Suprapubic skin (tissue), 4 donors: Measurements from ENCODE around the gene ADD2. TPM values are rescaled to one million over a fixed set of nuclear protein-coding genes. Genes with fewer than 3 reads are reported as not detected.

Experiments
- DNase-seq, 2 donors: peaks; one replicate each; pipeline ENCODE4 v3.0.0-alpha.2; 2019; ENCODE audit warnings: low spot score in 2 of 2
- H3K27ac ChIP-seq: fragments of 200-600 bp; sonication (generic); one replicate; pipeline ENCODE4 v1.5.1; 2019
- H3K27me3 ChIP-seq: fragments of 200-600 bp; sonication (generic); one replicate; pipeline ENCODE4 v1.5.1; 2019
- H3K36me3 ChIP-seq: fragments of 200-600 bp; sonication (generic); one replicate; pipeline ENCODE4 v1.5.1; 2019
- H3K4me1 ChIP-seq: fragments of 200-600 bp; sonication (generic); one replicate; pipeline ENCODE4 v1.5.1; 2019
- H3K4me3 ChIP-seq: fragments of 200-600 bp; sonication (generic); one replicate; pipeline ENCODE4 v1.5.1; 2019; ENCODE audit warnings: mild to moderate bottlenecking
- H3K9me3 ChIP-seq: fragments of 200-600 bp; sonication (generic); one replicate; pipeline ENCODE4 v1.5.1; 2019
- EP300 ChIP-seq: sonication (generic); formaldehyde crosslinking; IDR thresholded peaks from one replicate; pipeline ENCODE4 v1.6.1; 2017; ENCODE audit warnings: antibody characterized with exemption
- POLR2A ChIP-seq, 2 donors: fragments of 450-650 bp; IDR thresholded peaks; one replicate each; pipeline ENCODE4 v1.6.1; 2017; ENCODE audit warnings: antibody characterized with exemption in 2 of 2, mild to moderate bottlenecking in 2 of 2, moderate library complexity in 2 of 2
- POLR2AphosphoS5 ChIP-seq, 3 donors: sonication (generic); formaldehyde crosslinking; IDR thresholded peaks; one replicate each; pipeline ENCODE4 v1.6.1; 2017; ENCODE audit warnings: antibody characterized with exemption in 3 of 3
- WGBS: methylation state at CpG from one replicate; pipeline ENCODE4 v1.1.5; 2018; 5-methylcytosine and 5-hydroxymethylcytosine counted together
- total RNA-seq, 4 donors: library from RNA; depleted of rRNA; stranded (reverse); fragments of >200 nt; gene quantifications; one replicate each; pipeline ENCODE4 v1.1.0, GENCODE V29; 2016
- TF ChIP-seq, protein P1 (sequence below), 2 donors: fragments of 200-600 bp in 1 of 2; fragments of 450-650 bp in 1 of 2; sonication (generic) in 1 of 2; IDR thresholded peaks; one replicate each; pipeline ENCODE4 v1.5.1; 2016 to 2019; ENCODE audit warnings: antibody characterized with exemption in 2 of 2, mild to moderate bottlenecking in 1 of 2, moderate library complexity in 1 of 2

Gene ADD2
- total RNA-seq, 4 donors from 2014 or later: 1.4 to 2.3 (median 1.5) TPM

DNA sequence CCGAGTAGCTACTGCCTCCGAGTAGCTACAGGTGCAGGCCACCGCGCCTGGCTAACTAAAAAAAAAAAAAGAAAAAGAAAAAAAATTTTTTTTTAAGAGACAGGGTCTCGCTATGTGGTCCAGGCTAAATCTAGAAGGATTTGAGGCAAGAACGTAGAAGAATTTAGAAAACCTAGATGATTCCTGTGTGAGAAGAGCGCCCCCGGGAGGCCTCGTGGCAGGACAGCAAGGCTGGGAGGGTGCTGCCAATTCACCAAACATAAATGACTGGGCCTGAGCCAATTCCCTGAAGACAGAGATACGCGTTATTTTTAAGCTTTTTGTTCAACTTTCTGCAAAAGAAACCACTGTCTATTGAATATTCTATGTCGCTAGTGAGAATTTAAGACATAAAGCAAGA is 124.3 kb downstream of the ADD2 start:
- no peak for DNase-seq
- Histone ChIP-seq H3K4me1 (no peaks in the 10 kb centered on the region), H3K27me3 (peaks cover 7% of the 10 kb centered on the region), H3K9me3 (no peaks in the 10 kb centered on the region), H3K4me3 (no peak overlapping the region), H3K27ac (no peak overlapping the region), H3K36me3 (no peaks in the 10 kb centered on the region)
- TF ChIP-seq EP300: no peak
- TF ChIP-seq, protein P1, sequence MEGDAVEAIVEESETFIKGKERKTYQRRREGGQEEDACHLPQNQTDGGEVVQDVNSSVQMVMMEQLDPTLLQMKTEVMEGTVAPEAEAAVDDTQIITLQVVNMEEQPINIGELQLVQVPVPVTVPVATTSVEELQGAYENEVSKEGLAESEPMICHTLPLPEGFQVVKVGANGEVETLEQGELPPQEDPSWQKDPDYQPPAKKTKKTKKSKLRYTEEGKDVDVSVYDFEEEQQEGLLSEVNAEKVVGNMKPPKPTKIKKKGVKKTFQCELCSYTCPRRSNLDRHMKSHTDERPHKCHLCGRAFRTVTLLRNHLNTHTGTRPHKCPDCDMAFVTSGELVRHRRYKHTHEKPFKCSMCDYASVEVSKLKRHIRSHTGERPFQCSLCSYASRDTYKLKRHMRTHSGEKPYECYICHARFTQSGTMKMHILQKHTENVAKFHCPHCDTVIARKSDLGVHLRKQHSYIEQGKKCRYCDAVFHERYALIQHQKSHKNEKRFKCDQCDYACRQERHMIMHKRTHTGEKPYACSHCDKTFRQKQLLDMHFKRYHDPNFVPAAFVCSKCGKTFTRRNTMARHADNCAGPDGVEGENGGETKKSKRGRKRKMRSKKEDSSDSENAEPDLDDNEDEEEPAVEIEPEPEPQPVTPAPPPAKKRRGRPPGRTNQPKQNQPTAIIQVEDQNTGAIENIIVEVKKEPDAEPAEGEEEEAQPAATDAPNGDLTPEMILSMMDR (IDR thresholded peaks at IDR 0.05): peak in 1 of 2 donors; percentile 39
- WGBS: 59% methylated on average over 12 of the region's 12 CpGs

DNA sequence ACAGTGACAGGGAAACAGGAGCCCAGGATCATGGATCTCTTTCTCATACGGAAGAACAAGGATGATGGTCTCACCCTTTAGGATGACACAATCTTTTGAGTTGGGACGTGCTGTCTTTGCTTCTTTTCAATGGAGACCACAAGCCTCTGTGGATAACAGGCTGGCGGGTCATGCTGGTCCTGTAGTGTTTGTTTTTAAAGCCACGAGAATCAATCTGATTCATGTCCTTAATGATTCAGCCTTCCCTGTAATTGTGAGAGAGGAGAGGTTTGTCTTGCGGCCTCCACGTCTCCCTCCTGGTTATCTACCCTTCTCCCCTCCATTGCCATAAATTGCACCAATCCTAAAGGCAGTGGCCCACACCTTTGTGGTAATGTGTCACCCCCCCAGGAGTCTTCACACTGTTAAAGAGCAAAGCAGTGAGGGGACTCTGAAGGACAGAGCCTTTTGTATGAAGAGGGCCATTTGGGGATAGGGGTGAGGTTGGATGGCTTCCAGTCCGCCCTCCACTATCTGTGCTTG is 126.7 kb downstream of the ADD2 start:
- TF ChIP-seq POLR2AphosphoS5 (IDR thresholded peaks at IDR 0.05): no peak
- no peak for TF ChIP-seq EP300
- TF ChIP-seq, protein P1 (IDR thresholded peaks at IDR 0.05): no peak
- WGBS: 77% methylated on average over 7 of the region's 7 CpGs
- Histone ChIP-seq H3K27ac (no peak overlapping the region), H3K4me1 (no peaks in the 10 kb centered on the region), H3K36me3 (no peaks in the 10 kb centered on the region), H3K9me3 (no peaks in the 10 kb centered on the region), H3K4me3 (no peak overlapping the region), H3K27me3 (peaks cover 3% of the 10 kb centered on the region)
- no peak for DNase-seq

DNA sequence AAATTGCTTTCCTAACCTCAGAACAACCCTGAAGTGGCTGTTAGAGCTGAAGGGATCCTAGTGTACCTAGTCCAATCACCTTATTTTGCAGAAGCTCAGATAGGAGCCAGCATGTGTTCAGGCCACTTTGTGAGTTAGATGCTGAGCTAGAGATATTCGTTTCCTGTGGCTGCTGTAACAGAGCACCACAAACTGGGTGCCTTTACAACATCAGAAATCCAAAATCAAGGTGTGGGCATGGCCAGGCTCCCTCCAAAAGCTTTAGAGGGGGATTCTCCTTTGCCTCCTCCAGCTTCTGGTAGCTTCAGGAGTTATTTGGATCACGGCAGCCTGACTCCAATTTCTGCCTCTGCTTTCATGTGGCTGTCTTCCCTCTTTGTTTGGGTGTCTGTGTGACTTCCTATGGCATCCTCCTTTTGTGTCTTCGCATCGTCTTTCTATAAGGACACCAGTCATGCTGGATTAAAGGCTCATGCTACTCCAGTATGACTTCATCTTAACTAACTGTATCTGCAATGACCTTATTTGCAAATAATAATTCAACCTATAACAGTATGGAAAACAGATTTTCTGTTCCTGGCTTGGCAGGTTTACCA is 128.1 kb downstream of the ADD2 start:
- TF ChIP-seq POLR2A (IDR thresholded peaks at IDR 0.05): no peak
- TF ChIP-seq POLR2AphosphoS5 (IDR thresholded peaks at IDR 0.05): no peak
- no peak for TF ChIP-seq EP300
- TF ChIP-seq, protein P1 (IDR thresholded peaks at IDR 0.05): no peak
- no peak for DNase-seq
- H3K36me3 ChIP-seq: no peaks in the 10 kb centered on the region
- H3K9me3 ChIP-seq: no peaks in the 10 kb centered on the region
- no peaks in the 10 kb centered on the region for H3K4me1 ChIP-seq
- no peak overlapping the region for H3K4me3 ChIP-seq
- peaks cover 3% of the 10 kb centered on the region for H3K27me3 ChIP-seq
- no peak overlapping the region for H3K27ac ChIP-seq
- 64% methylated on average over 4 of the region's 4 CpGs for WGBS

DNA sequence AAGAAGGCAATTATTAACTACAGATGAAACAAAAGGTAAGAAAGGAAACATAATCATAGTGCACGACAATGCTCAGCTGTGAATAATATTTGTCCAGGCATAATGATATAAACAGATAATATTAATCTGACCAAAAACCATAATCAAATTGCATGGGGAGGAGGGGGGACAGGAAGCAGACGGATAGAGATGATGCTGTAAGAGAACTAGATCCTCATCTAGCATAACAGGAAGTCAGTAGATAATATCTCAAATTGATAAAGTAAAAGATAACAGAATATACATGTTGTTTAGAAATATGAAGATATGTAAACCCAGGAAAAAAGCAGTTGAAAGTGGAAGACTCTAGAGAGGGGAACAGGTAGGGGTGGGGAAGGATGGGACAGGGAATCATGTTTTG is 129.4 kb downstream of the ADD2 start:
- Histone ChIP-seq H3K9me3 (peaks cover 7% of the 10 kb centered on the region), H3K27me3 (peaks cover 3% of the 10 kb centered on the region), H3K36me3 (no peaks in the 10 kb centered on the region), H3K4me1 (no peaks in the 10 kb centered on the region), H3K27ac (no peak overlapping the region), H3K4me3 (no peak overlapping the region)
- whole genome bisulfite sequencing: 72% methylated on average over 2 of the region's 2 CpGs
- TF ChIP-seq, protein P1 (IDR thresholded peaks at IDR 0.05): no peak
- no peak for TF ChIP-seq EP300
- no peak for TF ChIP-seq POLR2A (IDR thresholded peaks at IDR 0.05)
- DNase-seq: no peak

DNA sequence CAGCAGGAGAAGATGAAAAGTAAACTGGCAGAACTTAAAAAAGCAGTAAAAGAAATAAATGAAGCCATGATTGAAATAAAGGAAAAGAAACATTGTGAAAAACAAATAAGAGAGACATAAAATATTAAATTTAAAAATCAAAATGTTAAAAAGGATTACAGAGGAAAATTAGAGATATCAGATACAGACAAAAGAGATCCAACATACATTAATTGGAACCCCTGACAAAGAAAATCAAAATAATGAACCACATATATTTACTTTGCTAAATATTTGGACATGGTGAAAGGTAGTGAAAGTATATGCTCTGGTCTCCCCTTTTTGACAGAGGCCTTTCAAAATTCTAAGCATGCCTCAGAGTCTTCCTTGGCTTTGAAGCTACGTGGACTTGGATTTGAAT is 134.5 kb downstream of the ADD2 start:
- no peak overlapping the region for H3K4me3 ChIP-seq
- peaks cover 7% of the 10 kb centered on the region for H3K9me3 ChIP-seq
- no peak overlapping the region for H3K27ac ChIP-seq
- peaks cover 2% of the 10 kb centered on the region for H3K27me3 ChIP-seq
- no peak for TF ChIP-seq EP300
- TF ChIP-seq, protein P1 (IDR thresholded peaks at IDR 0.05): no peak
- H3K4me1 ChIP-seq: no peaks in the 10 kb centered on the region
- no peak for DNase-seq
- WGBS: 76% methylated on average over 1 of the region's 1 CpG
- no peaks in the 10 kb centered on the region for H3K36me3 ChIP-seq
